HG03571 (cell line): ENCODE results near the gene HSD17B12.

Source experiments
- ATAC-seq: cut with Tn5 transposase; IDR thresholded peaks from one replicate; pipeline ENCODE4 v1.9.1; 2021; ENCODE audit not compliant: unreplicated experiment

HSD17B12 gene

GRCh38 chr11:43797337-43797736 is 116.8 kb downstream of the HSD17B12 start:
- no peak for ATAC-seq

- ATAC-seq: no peak
These were observed 117.3 kb downstream of the HSD17B12 start for GRCh38 chr11:43797866-43798265.

- no peak for ATAC-seq
These were observed 122.0 kb downstream of the HSD17B12 start for GRCh38 chr11:43802509-43802908.

- ATAC-seq: no peak
These were observed 123.2 kb downstream of the HSD17B12 start for GRCh38 chr11:43803766-43804165.

GRCh38 chr11:43806976-43807375 is 126.4 kb downstream of the HSD17B12 start:
- ATAC-seq: no peak

GRCh38 chr11:43810929-43811596 is 130.5 kb downstream of the HSD17B12 start:
- ATAC-seq: no peak

- no peak for ATAC-seq
These were observed 131.9 kb downstream of the HSD17B12 start for GRCh38 chr11:43812471-43812870.

- no peak for ATAC-seq
These were observed 137.7 kb downstream of the HSD17B12 start for GRCh38 chr11:43818220-43818619.

GRCh38 chr11:43819926-43820325 is 139.4 kb downstream of the HSD17B12 start:
- no peak for ATAC-seq

- ATAC-seq: no peak
These were observed 142.8 kb downstream of the HSD17B12 start for GRCh38 chr11:43823316-43823715.

- ATAC-seq: no peak
These were observed 143.3 kb downstream of the HSD17B12 start for GRCh38 chr11:43823851-43824250.

GRCh38 chr11:43825217-43825816 is 144.8 kb downstream of the HSD17B12 start:
- ATAC-seq: no peak

- no peak for ATAC-seq
These were observed 150.4 kb downstream of the HSD17B12 start for GRCh38 chr11:43830928-43831440.

GRCh38 chr11:43832536-43832935 is 152.0 kb downstream of the HSD17B12 start:
- ATAC-seq: no peak

GRCh38 chr11:43833657-43834073 is 153.1 kb downstream of the HSD17B12 start:
- ATAC-seq: no peak

- ATAC-seq: no peak
These were observed 153.7 kb downstream of the HSD17B12 start for GRCh38 chr11:43834286-43834685.

GRCh38 chr11:43835104-43835503 is 154.6 kb downstream of the HSD17B12 start:
- no peak for ATAC-seq

- no peak for ATAC-seq
These were observed 157.3 kb downstream of the HSD17B12 start for GRCh38 chr11:43837879-43838278.

GRCh38 chr11:43842021-43842420 is 161.5 kb downstream of the HSD17B12 start:
- ATAC-seq: no peak

GRCh38 chr11:43845816-43846215 is 165.3 kb downstream of the HSD17B12 start:
- ATAC-seq: no peak

GRCh38 chr11:43852057-43852636 is 171.6 kb downstream of the HSD17B12 start:
- no peak for ATAC-seq

- ATAC-seq: no peak
These were observed 173.2 kb downstream of the HSD17B12 start for GRCh38 chr11:43853781-43854180.
